Measurements from ENCODE around the gene ZMYND12.

ZMYND12 gene

DNA sequence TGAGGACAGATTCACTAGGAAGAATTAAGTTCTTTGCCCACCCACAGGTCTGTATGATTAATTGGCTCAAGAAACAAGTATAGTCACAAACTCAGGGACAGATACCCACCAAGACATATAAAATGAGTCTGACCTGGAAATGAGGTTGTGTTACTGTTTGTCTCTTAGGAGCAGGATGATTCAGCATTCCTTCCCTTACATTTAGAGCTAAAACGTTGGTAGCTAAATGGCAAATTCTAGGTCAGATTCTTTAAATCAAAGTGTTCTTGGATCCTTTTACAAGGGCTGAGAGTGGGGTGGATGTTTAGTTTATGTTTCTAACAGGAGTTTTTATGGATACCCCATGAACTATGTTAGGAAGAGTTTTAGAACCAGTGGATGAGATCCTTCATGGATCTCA, 70.5 kb downstream of the ZMYND12 start:
- DNase-seq, result no peak

DNA sequence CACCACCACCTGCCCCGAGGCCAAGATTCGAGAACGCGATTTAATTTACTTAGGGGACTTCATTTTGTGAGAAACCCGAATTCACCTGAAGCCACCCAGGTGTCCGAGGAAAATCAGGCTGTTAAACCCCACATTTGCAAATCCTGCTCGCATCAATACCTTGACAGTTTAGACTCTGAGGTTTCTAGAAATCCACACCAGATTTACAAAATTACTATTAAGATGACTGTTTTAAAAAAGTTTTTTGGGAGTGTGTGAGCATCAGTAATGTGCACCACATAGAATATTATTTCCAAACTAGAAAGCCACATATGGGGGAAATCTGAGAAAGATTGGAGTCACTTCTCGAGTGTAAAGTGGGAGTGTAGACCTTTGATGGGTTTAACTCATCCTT, 74.5 kb downstream of the ZMYND12 start:
- no peak for DNase-seq

DNA sequence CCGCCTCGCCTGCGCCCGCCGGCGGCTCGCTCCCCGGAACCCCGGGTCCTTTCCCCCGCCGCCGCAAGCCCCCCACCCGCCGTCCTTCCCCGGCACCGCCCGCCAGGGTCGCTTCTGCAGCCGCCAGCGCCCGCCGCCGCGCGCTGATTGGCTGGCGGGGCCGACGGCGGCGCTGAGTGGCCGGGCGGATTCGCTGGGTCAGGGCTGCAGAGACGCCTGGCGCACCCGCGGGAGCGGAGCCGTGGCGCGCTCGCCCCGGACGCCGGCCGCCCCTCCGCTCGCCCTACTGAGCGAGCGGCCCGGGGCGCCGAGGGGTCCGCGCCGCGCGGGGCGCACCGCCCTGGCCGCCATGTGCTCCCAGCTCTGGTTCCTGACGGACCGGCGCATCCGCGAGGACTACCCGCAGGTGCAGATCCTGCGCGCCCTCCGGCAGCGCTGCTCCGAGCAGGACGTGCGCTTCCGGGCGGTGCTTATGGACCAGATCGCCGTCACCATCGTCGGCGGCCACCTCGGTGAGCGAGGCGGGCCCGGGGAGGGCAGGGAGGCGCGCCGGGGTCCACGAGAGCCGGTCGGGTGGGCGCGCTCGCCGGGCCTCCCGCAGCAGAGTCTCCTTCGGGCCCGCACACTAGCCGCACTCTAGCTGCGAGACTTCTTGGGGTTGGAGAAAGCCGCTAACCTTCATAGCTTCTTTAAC, 75.1 kb downstream of the ZMYND12 start, which contains the start of gene RIMKLA:
TSS of gene RIMKLA (plus strand) at position 207 of the 694 bp plus-strand sequence. CDS start at position 350, 143 bp downstream.
- peak; percentile 25 to 29 for DNase-seq
